HG02973 (cell line): ENCODE measurements around the gene PTGIR.

Experiments
- ATAC-seq: cut with Tn5 transposase; IDR thresholded peaks from one replicate; pipeline ENCODE4 v1.9.1; 2021; ENCODE audit warnings: moderate library complexity; ENCODE audit not compliant: unreplicated experiment

PTGIR gene

DNA sequence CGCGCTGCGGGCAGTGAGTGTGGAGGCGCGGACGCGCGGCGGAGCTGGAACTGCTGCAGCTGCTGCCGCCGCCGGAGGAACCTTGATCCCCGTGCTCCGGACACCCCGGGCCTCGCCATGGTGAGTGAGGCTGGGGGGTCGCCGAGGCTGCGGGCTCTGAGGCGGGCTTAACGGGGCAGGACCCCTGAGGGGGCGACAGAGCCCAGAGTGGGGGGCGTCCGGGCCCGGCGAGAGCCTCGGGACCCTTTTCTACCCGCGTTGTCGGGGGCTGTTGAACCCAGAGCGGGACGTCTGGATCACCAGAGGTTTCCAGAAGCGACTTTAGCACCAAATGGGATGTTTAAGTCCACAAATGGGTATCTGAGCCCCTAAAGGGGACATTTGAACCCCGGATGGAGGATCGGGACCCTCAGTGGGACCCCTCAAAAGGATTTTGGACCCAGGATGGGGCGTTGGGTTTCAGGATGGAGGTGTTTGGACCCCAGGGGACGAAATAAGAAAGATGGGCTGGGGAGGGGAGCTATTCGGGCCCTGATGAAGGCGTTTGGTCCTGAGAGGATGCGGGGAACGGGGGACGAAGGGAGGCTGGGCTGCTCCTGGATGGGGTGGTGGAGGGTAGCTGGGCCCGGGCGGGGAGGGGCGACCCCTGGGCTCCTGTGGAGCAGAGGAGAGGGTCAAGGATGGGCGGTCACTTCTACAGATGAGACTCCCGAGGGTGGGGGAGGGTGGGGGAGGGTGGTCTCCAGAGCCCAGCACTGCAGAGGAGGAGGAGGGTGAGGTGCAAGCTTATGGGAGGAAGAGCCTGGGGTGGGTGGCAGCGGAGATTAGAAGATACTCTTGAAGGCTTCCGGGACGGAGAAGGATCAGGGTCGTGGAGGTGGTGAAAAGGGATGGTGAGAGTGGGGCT is 23.3 kb downstream of the PTGIR start, which contains the start of gene CALM3:
Gene CALM3, plus strand, starts transcription at position 13 of the 907 bp plus-strand sequence. Its CDS starts 105 bp downstream, at position 118.
- no peak for ATAC-seq

GRCh38 chr19:46600384-46601317 is 24.2 kb downstream of the PTGIR start:
- peak; percentile 76 for ATAC-seq

GRCh38 chr19:46599716-46600373 is 25.0 kb downstream of the PTGIR start:
- ATAC-seq = no peak

DNA sequence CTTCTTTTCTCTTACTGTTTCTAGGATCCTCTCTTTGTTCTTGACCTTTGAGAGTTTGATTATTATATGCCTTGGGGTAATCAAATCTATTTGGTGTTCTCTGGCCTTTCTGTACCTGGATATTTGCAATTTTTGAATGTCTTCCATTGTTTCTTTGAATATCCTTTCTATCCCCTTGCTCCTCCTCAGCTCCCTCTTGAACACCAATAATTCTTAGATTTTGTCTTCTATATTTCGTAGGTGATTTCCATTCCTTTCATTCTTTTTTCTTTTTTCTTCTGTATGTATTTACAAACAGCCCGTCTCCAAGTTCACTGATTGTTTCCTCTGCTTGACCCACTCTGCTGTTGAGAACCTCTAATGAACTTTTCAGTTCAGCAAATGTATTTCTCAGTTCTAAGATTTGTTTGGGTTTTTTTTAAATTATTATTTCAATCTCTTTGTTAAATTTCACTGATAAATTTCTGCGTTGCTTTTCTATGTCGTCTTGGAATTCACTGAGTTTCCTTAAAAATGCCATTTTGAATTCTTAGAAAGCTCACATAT is 26.4 kb downstream of the PTGIR start:
- no peak for ATAC-seq

DNA sequence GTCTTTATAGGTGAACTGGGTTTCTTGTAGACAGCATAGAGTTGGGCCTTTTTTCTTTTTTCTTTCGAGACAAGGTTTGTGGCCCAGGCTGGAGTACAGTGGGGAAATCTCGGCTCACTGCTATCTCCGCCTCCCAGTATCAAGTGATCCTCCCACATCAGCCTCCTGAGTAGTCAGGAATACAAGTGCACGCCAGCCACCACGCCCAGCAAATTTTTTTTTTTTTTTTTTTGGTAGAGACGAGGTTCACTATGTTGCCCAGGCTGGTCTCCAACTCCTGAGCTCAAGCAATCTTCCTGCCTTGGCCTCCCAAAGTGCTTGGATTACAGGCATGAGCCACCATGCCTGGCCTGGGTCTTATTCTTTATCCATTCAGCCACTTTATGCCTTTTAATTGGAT is 28.9 kb downstream of the PTGIR start:
- no peak for ATAC-seq

- no peak for ATAC-seq
Measured at GRCh38 chr19:46591870-46592269, 33.0 kb downstream of the PTGIR start.

DNA sequence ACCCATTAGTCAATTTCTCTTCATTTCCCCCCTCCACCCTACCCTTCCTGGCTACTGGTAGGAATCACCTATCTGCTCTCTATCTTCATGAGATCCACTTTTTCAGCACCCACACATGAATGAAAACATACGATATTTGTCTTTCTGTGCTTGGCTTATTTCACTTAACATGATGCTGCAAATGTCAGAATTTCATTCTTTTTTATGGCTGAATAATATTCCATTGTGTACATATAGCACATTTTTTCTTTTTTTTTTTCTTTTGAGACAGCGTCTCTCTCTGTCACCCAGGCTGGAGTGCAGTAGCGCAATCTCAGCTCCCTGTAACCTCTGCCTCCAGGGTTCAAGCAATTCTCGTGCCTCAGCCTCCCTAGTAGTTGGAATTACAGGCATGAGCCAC is 33.6 kb downstream of the PTGIR start:
- ATAC-seq = no peak

DNA sequence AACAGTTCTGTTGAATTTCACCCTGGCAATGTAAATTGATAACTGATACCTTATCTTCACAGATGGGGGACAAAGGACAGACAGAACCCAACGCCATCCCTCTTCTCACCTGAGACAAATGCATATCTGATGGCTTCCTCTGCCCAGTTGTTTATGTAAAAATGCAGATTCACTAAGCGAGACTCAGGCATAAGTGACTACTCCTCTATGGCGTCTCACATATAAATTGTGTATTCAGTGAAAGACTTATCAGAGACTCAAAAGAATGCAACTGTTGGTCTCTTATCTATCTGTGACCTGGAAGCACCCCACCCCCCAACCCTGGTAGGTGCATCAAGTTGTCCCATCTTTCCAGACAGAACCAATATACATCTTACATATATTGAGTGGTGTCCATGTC is 37.0 kb downstream of the PTGIR start:
- ATAC-seq = no peak

DNA sequence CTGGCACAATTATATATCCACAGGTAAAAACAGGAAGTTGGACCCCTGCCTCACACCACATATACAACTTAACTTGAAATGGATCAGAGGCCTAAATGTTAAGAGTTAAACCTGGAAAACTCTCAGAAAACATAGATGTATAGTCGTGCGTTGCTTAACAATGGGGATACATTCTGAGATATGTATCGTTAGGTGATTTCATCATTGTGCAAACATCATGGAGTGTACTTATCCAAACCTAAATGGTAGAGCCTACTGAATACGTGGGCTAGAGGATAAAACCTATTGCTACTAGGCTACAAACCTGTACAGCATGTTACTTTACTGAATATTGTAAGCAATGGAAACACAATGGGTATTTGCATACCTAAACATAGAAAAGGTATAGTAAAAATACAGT is 38.6 kb downstream of the PTGIR start:
- no peak for ATAC-seq

DNA sequence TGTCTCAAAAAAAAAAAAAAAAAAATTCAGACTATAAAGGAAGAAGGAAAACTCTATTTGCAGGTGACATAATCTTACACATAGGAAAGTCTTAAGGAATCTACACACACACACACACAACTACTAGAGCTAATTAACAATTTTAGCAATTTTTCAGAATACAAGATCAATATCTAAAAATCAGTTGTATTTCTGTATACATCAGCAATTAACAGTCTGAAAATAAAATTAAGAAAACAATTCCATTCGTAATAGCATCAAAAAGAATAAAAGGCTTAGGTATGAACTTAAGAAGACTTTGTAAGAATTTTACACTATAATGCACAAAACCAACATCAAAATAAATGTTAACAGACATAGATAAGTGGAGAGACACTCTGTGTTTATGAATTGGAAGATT is 39.4 kb downstream of the PTGIR start:
- ATAC-seq = no peak

DNA sequence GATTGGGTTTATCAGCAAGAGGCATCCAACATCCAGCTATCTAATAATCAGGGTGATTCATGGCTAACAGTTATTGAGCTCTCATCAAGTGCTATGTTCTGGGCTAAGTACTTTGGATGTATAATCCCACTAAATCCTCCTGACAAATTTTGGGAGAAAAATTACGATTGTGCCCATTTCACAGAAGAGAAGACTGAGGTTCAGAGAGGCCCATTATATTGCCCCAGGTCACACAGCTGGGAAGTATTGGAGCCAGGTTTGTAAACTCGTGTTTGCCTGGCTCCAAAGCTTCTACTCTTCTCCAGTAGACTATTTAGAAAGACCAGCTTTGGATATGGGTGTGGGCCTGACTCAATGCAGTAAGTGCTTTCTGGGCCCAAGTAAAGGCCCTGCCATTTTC is 44.6 kb downstream of the PTGIR start:
- ATAC-seq = no peak

DNA sequence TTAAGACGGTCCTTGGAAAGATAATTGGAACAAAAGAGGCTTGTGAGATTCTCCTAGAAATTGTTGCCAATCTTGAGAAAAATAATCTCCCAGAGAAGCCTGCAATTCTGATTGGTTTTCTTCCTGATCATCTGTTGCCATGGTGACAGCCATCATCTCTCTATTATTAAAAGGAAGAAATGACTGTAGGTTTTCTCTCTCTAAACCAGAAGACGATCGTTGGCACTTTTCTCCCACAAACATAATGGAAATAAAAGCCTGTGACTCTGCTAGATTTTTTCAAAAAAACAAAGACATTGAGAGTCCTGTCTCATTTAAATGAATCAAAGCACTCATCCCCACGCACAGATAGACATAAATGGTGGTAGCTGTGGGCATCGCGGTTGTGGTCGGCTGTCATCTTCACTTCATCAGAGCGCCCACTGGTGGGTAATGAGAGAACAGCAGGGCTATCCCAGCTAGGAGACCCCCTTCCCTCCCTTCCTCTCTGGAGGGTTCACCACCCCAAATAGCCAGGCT is 45.5 kb downstream of the PTGIR start:
- no peak for ATAC-seq

GRCh38 chr19:46578450-46578849 is 46.4 kb downstream of the PTGIR start:
- no peak for ATAC-seq

- no peak for ATAC-seq
Measured at GRCh38 chr19:46574533-46574932, 50.4 kb downstream of the PTGIR start.

- ATAC-seq = no peak
Measured at GRCh38 chr19:46573679-46574498, 51.0 kb downstream of the PTGIR start.

- ATAC-seq = no peak
Measured at GRCh38 chr19:46571495-46571894, 53.4 kb downstream of the PTGIR start.
